A549 (cell line): ENCODE measurements around the gene TPCN2.

ENCODE experiments used
- CHD2 ChIP-seq: fragments of 150-350 bp; IDR thresholded peaks from 2 replicates; pipeline ENCODE4 v1.6.1; 2014; ENCODE audit warnings: low read length; ENCODE audit not compliant: partially characterized antibody
- EP300 ChIP-seq, 2 experiments: fragments of >200 bp; sonication (Bioruptor Twin); formaldehyde crosslinking; IDR thresholded peaks; 2 replicates in 1 of 2; 3 replicates in 1 of 2; pipeline ENCODE4 v1.6.1; 2016 to 2017
- ESRRA ChIP-seq: fragments of 150-350 bp; IDR thresholded peaks from 2 replicates; pipeline ENCODE4 v1.6.1; 2014; ENCODE audit warnings: mild to moderate bottlenecking, low read length, borderline replicate concordance
- HOXA7 ChIP-seq: fragments of 250-450 bp; sonication (Bioruptor Pico); IDR thresholded peaks from 2 replicates; pipeline ENCODE4 v1.5.0; 2020; ENCODE audit warnings: mild to moderate bottlenecking, moderate library complexity
- NFE2L2 ChIP-seq: fragments of 150-350 bp; conservative IDR thresholded peaks from 2 replicates; pipeline ENCODE4 v1.6.1; 2014; ENCODE audit warnings: low read length
- POLR2A ChIP-seq: IDR thresholded peaks from 2 replicates; pipeline ENCODE4 v1.6.1; 2012; ENCODE audit warnings: mild to moderate bottlenecking, low read length
- RFX5 ChIP-seq: fragments of 450-650 bp; IDR thresholded peaks from 2 replicates; pipeline ENCODE4 v1.7.1; 2014; ENCODE audit warnings: antibody characterized with exemption, mild to moderate bottlenecking, moderate library complexity
- SMC3 ChIP-seq: fragments of >200 bp; sonication (Bioruptor Twin); formaldehyde crosslinking; IDR thresholded peaks from 3 replicates; pipeline ENCODE4 v1.6.1; 2018; ENCODE audit warnings: inconsistent platforms
- ZFP36 ChIP-seq: fragments of 450-650 bp; IDR thresholded peaks from 2 replicates; pipeline ENCODE4 v1.6.1; 2014; ENCODE audit warnings: borderline replicate concordance; ENCODE audit not compliant: partially characterized antibody
- TF ChIP-seq, protein P1 (sequence below): fragments of 450-650 bp; IDR thresholded peaks from 2 replicates; pipeline ENCODE4 v1.6.1; 2014; ENCODE audit warnings: antibody characterized with exemption
- TF ChIP-seq, protein P2 (sequence below): fragments of >200 bp; sonication (Bioruptor Twin); formaldehyde crosslinking; IDR thresholded peaks from 3 replicates; pipeline ENCODE4 v1.5.1; 2016
- TF ChIP-seq, protein P3 (sequence below): fragments of 200-600 bp; sonication (generic); IDR thresholded peaks from 2 replicates; pipeline ENCODE4 v1.6.1; 2016; ENCODE audit warnings: antibody characterized with exemption, mild to moderate bottlenecking, moderate library complexity

DNA sequence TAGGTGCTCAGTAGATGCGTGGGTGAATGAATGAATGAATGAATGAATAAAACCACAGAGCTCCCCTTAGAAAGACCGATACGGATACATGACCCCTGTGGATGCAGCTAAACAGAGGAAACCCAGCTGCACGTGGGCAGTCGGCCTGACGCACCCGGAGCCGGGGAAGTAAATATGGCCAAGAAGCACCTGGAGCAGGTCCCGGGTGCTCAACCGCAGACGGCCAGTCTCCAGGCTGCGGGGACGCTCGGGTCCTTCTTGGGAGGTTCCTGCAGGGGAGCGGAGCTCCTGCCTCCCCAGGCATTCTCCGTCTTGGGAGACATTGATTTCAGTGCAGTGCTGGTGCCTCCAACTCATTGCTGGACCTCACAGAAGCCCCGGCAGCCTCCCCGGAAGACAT is 11.7 kb upstream of the TPCN2 start:
- TF ChIP-seq, protein P1, sequence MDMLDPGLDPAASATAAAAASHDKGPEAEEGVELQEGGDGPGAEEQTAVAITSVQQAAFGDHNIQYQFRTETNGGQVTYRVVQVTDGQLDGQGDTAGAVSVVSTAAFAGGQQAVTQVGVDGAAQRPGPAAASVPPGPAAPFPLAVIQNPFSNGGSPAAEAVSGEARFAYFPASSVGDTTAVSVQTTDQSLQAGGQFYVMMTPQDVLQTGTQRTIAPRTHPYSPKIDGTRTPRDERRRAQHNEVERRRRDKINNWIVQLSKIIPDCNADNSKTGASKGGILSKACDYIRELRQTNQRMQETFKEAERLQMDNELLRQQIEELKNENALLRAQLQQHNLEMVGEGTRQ: no peak
- TF ChIP-seq, protein P2, sequence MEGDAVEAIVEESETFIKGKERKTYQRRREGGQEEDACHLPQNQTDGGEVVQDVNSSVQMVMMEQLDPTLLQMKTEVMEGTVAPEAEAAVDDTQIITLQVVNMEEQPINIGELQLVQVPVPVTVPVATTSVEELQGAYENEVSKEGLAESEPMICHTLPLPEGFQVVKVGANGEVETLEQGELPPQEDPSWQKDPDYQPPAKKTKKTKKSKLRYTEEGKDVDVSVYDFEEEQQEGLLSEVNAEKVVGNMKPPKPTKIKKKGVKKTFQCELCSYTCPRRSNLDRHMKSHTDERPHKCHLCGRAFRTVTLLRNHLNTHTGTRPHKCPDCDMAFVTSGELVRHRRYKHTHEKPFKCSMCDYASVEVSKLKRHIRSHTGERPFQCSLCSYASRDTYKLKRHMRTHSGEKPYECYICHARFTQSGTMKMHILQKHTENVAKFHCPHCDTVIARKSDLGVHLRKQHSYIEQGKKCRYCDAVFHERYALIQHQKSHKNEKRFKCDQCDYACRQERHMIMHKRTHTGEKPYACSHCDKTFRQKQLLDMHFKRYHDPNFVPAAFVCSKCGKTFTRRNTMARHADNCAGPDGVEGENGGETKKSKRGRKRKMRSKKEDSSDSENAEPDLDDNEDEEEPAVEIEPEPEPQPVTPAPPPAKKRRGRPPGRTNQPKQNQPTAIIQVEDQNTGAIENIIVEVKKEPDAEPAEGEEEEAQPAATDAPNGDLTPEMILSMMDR: no peak
- TF ChIP-seq POLR2A: no peak
- TF ChIP-seq SMC3: no peak
- TF ChIP-seq, protein P3, sequence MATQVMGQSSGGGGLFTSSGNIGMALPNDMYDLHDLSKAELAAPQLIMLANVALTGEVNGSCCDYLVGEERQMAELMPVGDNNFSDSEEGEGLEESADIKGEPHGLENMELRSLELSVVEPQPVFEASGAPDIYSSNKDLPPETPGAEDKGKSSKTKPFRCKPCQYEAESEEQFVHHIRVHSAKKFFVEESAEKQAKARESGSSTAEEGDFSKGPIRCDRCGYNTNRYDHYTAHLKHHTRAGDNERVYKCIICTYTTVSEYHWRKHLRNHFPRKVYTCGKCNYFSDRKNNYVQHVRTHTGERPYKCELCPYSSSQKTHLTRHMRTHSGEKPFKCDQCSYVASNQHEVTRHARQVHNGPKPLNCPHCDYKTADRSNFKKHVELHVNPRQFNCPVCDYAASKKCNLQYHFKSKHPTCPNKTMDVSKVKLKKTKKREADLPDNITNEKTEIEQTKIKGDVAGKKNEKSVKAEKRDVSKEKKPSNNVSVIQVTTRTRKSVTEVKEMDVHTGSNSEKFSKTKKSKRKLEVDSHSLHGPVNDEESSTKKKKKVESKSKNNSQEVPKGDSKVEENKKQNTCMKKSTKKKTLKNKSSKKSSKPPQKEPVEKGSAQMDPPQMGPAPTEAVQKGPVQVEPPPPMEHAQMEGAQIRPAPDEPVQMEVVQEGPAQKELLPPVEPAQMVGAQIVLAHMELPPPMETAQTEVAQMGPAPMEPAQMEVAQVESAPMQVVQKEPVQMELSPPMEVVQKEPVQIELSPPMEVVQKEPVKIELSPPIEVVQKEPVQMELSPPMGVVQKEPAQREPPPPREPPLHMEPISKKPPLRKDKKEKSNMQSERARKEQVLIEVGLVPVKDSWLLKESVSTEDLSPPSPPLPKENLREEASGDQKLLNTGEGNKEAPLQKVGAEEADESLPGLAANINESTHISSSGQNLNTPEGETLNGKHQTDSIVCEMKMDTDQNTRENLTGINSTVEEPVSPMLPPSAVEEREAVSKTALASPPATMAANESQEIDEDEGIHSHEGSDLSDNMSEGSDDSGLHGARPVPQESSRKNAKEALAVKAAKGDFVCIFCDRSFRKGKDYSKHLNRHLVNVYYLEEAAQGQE: no peak
- no peak for TF ChIP-seq HOXA7 (CRISPR knock-in tag)
- TF ChIP-seq ESRRA: no peak
- no peak for TF ChIP-seq EP300 (IDR thresholded peaks at IDR 0.05)
- TF ChIP-seq NFE2L2: no peak
- TF ChIP-seq ZFP36: no peak
- TF ChIP-seq CHD2: no peak
- TF ChIP-seq RFX5: no peak
